ENCODE data around the gene SUN2.

DNA sequence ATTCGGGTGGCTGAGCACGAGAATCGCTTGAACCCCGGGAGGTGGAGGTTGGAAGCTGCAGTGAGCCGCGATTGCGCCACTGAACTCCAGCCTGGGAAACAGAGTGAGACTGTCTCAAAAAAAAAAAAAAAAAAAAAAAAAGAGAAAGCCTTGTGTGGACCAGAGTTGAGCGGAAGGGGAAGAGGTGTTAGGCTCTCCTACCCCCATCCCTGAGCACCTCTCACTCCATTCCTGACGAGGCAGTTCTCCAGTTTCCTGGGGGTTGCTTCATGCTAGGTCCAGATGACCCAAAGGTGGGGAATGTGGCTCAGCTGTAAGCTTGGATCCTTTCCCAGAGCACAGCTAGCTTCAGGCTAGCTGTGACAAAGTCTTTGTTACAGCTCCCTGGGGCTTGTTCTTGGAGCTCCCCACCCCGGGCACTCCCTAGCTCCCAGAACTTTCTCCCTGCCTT is 46.9 kb upstream of the SUN2 start:
- TF ChIP-seq, protein P1, sequence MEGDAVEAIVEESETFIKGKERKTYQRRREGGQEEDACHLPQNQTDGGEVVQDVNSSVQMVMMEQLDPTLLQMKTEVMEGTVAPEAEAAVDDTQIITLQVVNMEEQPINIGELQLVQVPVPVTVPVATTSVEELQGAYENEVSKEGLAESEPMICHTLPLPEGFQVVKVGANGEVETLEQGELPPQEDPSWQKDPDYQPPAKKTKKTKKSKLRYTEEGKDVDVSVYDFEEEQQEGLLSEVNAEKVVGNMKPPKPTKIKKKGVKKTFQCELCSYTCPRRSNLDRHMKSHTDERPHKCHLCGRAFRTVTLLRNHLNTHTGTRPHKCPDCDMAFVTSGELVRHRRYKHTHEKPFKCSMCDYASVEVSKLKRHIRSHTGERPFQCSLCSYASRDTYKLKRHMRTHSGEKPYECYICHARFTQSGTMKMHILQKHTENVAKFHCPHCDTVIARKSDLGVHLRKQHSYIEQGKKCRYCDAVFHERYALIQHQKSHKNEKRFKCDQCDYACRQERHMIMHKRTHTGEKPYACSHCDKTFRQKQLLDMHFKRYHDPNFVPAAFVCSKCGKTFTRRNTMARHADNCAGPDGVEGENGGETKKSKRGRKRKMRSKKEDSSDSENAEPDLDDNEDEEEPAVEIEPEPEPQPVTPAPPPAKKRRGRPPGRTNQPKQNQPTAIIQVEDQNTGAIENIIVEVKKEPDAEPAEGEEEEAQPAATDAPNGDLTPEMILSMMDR (IDR thresholded peaks at IDR 0.05; ENCODE audit: low read length), result no peak
- TF ChIP-seq EZH2 (optimal IDR thresholded peaks at IDR 0.05; ENCODE audit: low read depth, low read length) (no peak), EZH2phosphoT487 (IDR thresholded peaks at IDR 0.05; ENCODE audit: low read length) (no peak)

Data from MM.1S (cell line).